Glutamatergic neuron (in vitro differentiated cells): Measurements from ENCODE around the gene CAPN8. TPM values are rescaled to one million over a fixed set of nuclear protein-coding genes. Genes with fewer than 3 reads are reported as not detected.

ENCODE experiments used
- DNase-seq: peaks from one replicate; pipeline ENCODE4 v3.0.0; 2022
- H3K27ac Mint-ChIP-seq: one replicate; pipeline ENCODE4 v1.8.0; 2020; ENCODE audit warnings: mild to moderate bottlenecking, mixed read lengths, inconsistent platforms; ENCODE audit not compliant: unreplicated experiment
- H3K27me3 Mint-ChIP-seq: one replicate; pipeline ENCODE4 v1.8.0; 2020; ENCODE audit warnings: mild to moderate bottlenecking, moderate library complexity, mixed read lengths, inconsistent platforms; ENCODE audit not compliant: unreplicated experiment
- H3K36me3 Mint-ChIP-seq: one replicate; pipeline ENCODE4 v1.8.0; 2020; ENCODE audit warnings: mild to moderate bottlenecking, mixed read lengths, inconsistent platforms; ENCODE audit not compliant: unreplicated experiment
- H3K4me1 Mint-ChIP-seq: one replicate; pipeline ENCODE4 v1.8.0; 2020; ENCODE audit warnings: mild to moderate bottlenecking, low read depth, mixed read lengths, inconsistent platforms; ENCODE audit not compliant: unreplicated experiment
- H3K4me3 Mint-ChIP-seq: one replicate; pipeline ENCODE4 v1.8.0; 2020; ENCODE audit warnings: mild to moderate bottlenecking, mixed read lengths, inconsistent platforms; ENCODE audit not compliant: unreplicated experiment
- H3K9me3 Mint-ChIP-seq: one replicate; pipeline ENCODE4 v1.8.0; 2020; ENCODE audit warnings: mild to moderate bottlenecking, moderate library complexity, mixed read lengths, inconsistent platforms; ENCODE audit not compliant: unreplicated experiment
- total RNA-seq: library from RNA; stranded (reverse); fragmentation: NEBNext Ultra II Directional; extraction: Animal tissue kit (Norgen Biotek cat#: 25700); gene quantifications from one replicate; pipeline ENCODE4 v1.2.1, GENCODE V29; 2021; ENCODE audit not compliant: unreplicated experiment
- TF ChIP-seq, protein P1 (sequence below): fragments of 200-600 bp; sonication (generic); IDR thresholded peaks from one replicate; pipeline ENCODE4 v1.5.0; 2021; ENCODE audit not compliant: partially characterized antibody, unreplicated experiment

CAPN8 gene
- total RNA-seq, 1 donor from 2014 or later = not detected

DNA sequence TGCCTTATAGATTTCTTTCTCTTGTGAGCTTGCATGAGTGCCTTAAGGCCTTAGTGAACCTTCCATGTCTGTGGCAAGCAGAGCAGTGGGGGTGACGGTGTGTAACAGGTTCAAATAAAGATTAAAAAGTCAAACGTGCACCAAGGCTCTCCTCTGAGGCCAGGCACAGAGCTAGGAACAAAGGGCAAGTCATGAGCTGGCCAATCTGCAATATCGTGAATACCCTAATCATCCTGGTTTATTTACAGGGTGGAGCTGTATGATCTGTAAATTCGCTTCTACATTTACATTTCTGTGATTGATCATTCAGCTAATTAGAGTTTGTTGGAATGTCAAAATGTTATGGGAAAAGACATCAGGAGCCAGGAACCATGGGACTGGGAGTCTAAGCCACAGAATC is 120.2 kb downstream of the CAPN8 start:
- Mint-ChIP-seq H3K4me3 (no peak overlapping the region), H3K9me3 (no peaks in the 10 kb centered on the region), H3K36me3 (no peaks in the 10 kb centered on the region), H3K27me3 (peaks cover 3% of the 10 kb centered on the region), H3K4me1 (no peaks in the 10 kb centered on the region), H3K27ac (no peak overlapping the region)
- TF ChIP-seq, protein P1, sequence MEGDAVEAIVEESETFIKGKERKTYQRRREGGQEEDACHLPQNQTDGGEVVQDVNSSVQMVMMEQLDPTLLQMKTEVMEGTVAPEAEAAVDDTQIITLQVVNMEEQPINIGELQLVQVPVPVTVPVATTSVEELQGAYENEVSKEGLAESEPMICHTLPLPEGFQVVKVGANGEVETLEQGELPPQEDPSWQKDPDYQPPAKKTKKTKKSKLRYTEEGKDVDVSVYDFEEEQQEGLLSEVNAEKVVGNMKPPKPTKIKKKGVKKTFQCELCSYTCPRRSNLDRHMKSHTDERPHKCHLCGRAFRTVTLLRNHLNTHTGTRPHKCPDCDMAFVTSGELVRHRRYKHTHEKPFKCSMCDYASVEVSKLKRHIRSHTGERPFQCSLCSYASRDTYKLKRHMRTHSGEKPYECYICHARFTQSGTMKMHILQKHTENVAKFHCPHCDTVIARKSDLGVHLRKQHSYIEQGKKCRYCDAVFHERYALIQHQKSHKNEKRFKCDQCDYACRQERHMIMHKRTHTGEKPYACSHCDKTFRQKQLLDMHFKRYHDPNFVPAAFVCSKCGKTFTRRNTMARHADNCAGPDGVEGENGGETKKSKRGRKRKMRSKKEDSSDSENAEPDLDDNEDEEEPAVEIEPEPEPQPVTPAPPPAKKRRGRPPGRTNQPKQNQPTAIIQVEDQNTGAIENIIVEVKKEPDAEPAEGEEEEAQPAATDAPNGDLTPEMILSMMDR = no peak
- DNase-seq = no peak

DNA sequence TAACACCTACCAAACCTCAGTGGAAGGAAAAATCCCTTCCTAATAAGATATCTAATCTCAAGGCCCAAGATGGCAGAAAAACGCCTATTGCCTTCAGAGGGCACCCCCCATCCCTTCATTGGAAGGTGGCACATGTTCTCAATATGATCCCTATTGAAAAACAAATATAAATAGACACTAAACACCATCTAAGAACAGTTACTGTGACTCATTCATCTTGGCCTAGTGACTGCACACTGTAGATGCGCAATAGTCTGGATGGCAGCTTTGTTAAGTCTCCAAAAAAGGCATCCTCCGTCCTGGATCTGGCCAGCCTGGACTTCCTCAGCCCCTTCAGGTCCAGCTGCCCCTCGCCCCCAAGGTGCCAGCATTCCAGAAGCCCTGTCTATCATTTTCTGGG is 121.9 kb downstream of the CAPN8 start:
- H3K4me3 Mint-ChIP-seq = no peak overlapping the region
- TF ChIP-seq, protein P1 = no peak
- no peaks in the 10 kb centered on the region for H3K27me3 Mint-ChIP-seq
- no peaks in the 10 kb centered on the region for H3K4me1 Mint-ChIP-seq
- no peak overlapping the region for H3K27ac Mint-ChIP-seq
- no peak for DNase-seq
- H3K36me3 Mint-ChIP-seq = no peaks in the 10 kb centered on the region
- peaks cover 4% of the 10 kb centered on the region for H3K9me3 Mint-ChIP-seq

DNA sequence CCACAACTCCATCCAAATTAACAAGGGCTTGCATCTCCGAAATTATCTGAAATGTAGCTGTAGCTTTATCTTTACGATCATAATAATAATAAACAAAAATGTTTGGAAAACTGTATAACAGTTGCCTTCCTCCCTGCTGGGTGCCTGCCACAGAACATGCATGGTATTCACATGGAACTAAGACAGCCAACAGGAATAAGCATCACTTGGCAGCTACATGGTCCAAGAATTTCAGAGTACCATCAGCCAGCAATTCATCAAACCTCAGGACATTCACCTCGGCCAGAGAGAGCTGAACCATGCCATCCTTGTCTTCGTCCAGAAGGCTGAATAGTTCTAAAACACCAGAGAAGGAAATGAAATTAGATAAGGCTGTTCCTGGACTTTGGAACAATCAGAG is 122.7 kb downstream of the CAPN8 start:
- Mint-ChIP-seq H3K4me3 (no peak overlapping the region), H3K36me3 (no peaks in the 10 kb centered on the region), H3K27me3 (no peaks in the 10 kb centered on the region)

DNA sequence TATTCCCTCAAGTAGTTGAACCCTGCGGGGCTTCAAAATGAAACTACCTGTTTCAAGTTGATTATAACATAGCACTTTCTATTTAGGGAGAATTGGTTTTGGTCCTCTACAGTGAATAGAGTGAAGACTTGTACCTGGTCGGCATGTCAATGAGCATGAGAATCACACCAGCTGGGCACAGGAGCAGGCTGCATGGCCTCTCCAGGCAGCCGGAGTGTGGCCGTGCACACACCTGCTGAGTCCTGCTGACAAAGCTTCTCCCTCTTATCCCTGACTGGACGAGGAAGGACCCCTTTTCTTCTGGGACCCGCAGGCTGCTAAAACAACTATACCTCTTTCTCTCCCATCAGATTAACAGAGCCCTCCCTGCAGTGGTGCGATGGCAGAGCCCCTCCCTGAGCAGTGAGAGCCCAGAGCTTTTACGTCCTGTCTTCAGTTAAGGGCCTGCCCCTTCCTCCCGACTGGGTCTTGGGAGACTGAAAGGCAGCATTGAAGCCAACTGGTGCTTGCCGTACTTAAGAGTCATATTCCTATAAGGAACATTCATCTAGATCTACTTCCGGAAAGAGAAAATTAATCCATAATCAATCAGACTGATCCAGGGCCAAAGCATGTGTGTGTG is 124.9 kb downstream of the CAPN8 start:
- H3K4me3 Mint-ChIP-seq = no peak overlapping the region
- H3K27ac Mint-ChIP-seq = no peak overlapping the region
- no peaks in the 10 kb centered on the region for H3K36me3 Mint-ChIP-seq
- H3K27me3 Mint-ChIP-seq = no peaks in the 10 kb centered on the region
- no peak for DNase-seq
- peaks cover 5% of the 10 kb centered on the region for H3K9me3 Mint-ChIP-seq
- H3K4me1 Mint-ChIP-seq = no peaks in the 10 kb centered on the region
- TF ChIP-seq, protein P1 = no peak

More for the DNA sequence above, 122.7 kb downstream of the CAPN8 start:
- DNase-seq = no peak
- Mint-ChIP-seq H3K9me3 (peaks cover 5% of the 10 kb centered on the region), H3K27ac (no peak overlapping the region), H3K4me1 (no peaks in the 10 kb centered on the region)
- TF ChIP-seq, protein P1 = no peak

DNA sequence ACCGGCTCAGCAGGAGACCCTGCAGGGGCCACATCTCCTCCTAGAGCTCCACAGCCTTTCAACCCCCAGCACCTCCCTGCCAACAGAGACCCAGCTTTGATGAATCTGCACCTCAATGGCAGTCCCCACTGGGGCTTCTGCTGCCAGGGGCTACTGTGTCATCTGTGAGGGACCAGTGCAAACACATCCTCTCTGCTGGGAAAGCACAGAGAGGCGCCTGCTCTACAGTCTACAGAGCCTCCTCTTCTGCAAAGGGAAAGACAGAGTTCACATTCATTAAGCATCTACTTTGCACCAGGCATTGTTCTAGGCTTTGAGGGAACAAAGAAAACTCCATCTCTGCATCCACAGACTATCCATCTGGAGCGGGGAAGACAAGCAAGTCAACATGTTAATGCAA is 125.8 kb downstream of the CAPN8 start:
- Mint-ChIP-seq H3K27ac (no peak overlapping the region), H3K27me3 (no peaks in the 10 kb centered on the region), H3K4me3 (no peak overlapping the region), H3K4me1 (no peaks in the 10 kb centered on the region), H3K36me3 (no peaks in the 10 kb centered on the region), H3K9me3 (peaks cover 7% of the 10 kb centered on the region)
- TF ChIP-seq, protein P1 = no peak
- no peak for DNase-seq
